HepG2 (cell line): ENCODE measurements around the gene LMCD1. TPM values are rescaled to one million over a fixed set of nuclear protein-coding genes. Genes with fewer than 3 reads are reported as not detected.

Experiments
- ATAC-seq: fragments of 200-7000 bp; cut with Tn5 transposase; 3 replicates; pipeline ENCODE4 v1.9.1; 2020; ENCODE audit warnings: mild to moderate bottlenecking, moderate library complexity
- BruUV-seq: library from RNA; stranded (reverse); fragments of 400-500 nt; replicated peaks from 2 replicates; lab custom pipeline; 2021; lab: Mats Ljungman, UMichigan
- CTCF ChIA-PET: fragments of 300-600 bp; formaldehyde crosslinking; extraction: SDS; loops from one replicate; lab custom pipeline; 2021; ENCODE audit warnings: low total read pairs, inconsistent platforms, low intra/inter-chr PET ratio; lab: Yijun Ruan, JAX
- POLR2A ChIA-PET: fragments of 350-600 bp; sonication (Branson Sonifier 250); formaldehyde crosslinking; loops from one replicate; lab custom pipeline; 2020; ENCODE audit warnings: antibody characterized with exemption, inconsistent platforms; lab: Yijun Ruan, JAX
- DNase-seq: peaks from one replicate; pipeline ENCODE4 v3.0.0-alpha.2; 2015; ENCODE audit warnings: low spot score
- FAIRE-seq: peaks from 3 replicates; lab custom pipeline; 2011; peaks lifted over from hg19 to GRCh38; lab: Jason Lieb, UNC
- H2AFZ ChIP-seq: one replicate; pipeline ENCODE4 v1.6.1; 2011; ENCODE audit warnings: low read length, inconsistent platforms
- H3K27ac ChIP-seq: fragments of 300-600 bp; 3 replicates; pipeline ENCODE4 v1.8.0; 2011; ENCODE audit warnings: mixed run types, mild to moderate bottlenecking, mixed read lengths, low read length, inconsistent platforms; ENCODE audit not compliant: insufficient read depth; ENCODE audit errors: extremely low read length
- H3K27me3 ChIP-seq, 2 experiments: fragments of 200-600 bp in 1 of 2; 2 replicates in 1 of 2; 3 replicates in 1 of 2; pipeline versions ENCODE4 v1.6.0 to v1.8.0; 2011; ENCODE audit warnings: low read length in 2 of 2, mild to moderate bottlenecking in 2 of 2, moderate library complexity in 2 of 2, inconsistent platforms in 1 of 2; ENCODE audit not compliant: insufficient read depth in 2 of 2, control insufficient read depth in 1 of 2
- H3K36me3 ChIP-seq, 2 experiments: fragments of 200-600 bp in 1 of 2; replicated peaks in 1 of 2; 2 replicates in 1 of 2; 3 replicates in 1 of 2; pipeline versions ENCODE4 v1.5.1 to v1.8.0; 2011; ENCODE audit warnings: low read length in 2 of 2, inconsistent platforms in 1 of 2; ENCODE audit not compliant: insufficient read depth in 2 of 2, control insufficient read depth in 1 of 2
- H3K4me1 ChIP-seq: 2 replicates; pipeline ENCODE4 v1.5.1; 2012; ENCODE audit warnings: low read length, inconsistent platforms; ENCODE audit not compliant: insufficient read depth
- H3K4me2 ChIP-seq: 2 replicates; pipeline ENCODE4 v1.6.0; 2011; ENCODE audit warnings: low read depth, low read length, inconsistent platforms
- H3K4me3 ChIP-seq, 3 experiments: fragments of 200-600 bp in 1 of 3; sonication (generic), shearing (Covaris generic) in 1 of 3; replicated peaks in 1 of 3; 2 replicates each; pipeline ENCODE4 v1.5.1; 2011 to 2016; ENCODE audit warnings: low read length in 3 of 3, inconsistent platforms in 2 of 3, low read depth in 2 of 3, mild to moderate bottlenecking in 2 of 3, control low read depth in 1 of 3, mixed read lengths in 1 of 3; ENCODE audit not compliant: insufficient read depth in 1 of 3
- H3K79me2 ChIP-seq: one replicate; pipeline ENCODE4 v1.6.1; 2011; ENCODE audit warnings: low read length, inconsistent platforms; ENCODE audit not compliant: insufficient read depth
- H3K9ac ChIP-seq: 2 replicates; pipeline ENCODE4 v1.6.0; 2011; ENCODE audit warnings: mild to moderate bottlenecking, low read depth, low read length, inconsistent platforms; ENCODE audit not compliant: insufficient read depth
- H3K9me3 ChIP-seq: 2 replicates; pipeline ENCODE4 v1.5.1; 2012; ENCODE audit warnings: mild to moderate bottlenecking, low read length
- H4K20me1 ChIP-seq: 2 replicates; pipeline ENCODE4 v1.6.0; 2011; ENCODE audit warnings: inconsistent platforms, mild to moderate bottlenecking, low read length, moderate library complexity; ENCODE audit not compliant: insufficient read depth
- CEBPB ChIP-seq: IDR thresholded peaks from 2 replicates; pipeline ENCODE4 v1.6.1; 2011; ENCODE audit warnings: low read depth, low read length, improper control_type of control experiment, borderline replicate concordance
- PAWR ChIP-seq: sonication (generic); formaldehyde crosslinking; IDR thresholded peaks from 2 replicates; pipeline ENCODE4 v1.4.0; 2020; ENCODE audit warnings: missing genetic modification reagents, mild to moderate bottlenecking, borderline replicate concordance
- PRPF4 ChIP-seq: fragments of 200-400 bp; formaldehyde crosslinking; IDR thresholded peaks from 2 replicates; pipeline ENCODE4 v1.6.1; 2016; ENCODE audit warnings: low read length, low read depth; ENCODE audit not compliant: poor library complexity, severe bottlenecking
- SAFB2 ChIP-seq: sonication (generic); formaldehyde crosslinking; IDR thresholded peaks from 2 replicates; pipeline ENCODE4 v1.5.1; 2020; ENCODE audit warnings: missing genetic modification reagents, low read depth, mild to moderate bottlenecking, borderline replicate concordance
- XBP1 ChIP-seq: sonication (generic); formaldehyde crosslinking; IDR thresholded peaks from 2 replicates; pipeline ENCODE4 v1.5.0; 2020; ENCODE audit warnings: missing genetic modification reagents
- ZBTB20 ChIP-seq: sonication (generic); formaldehyde crosslinking; IDR thresholded peaks from 2 replicates; pipeline ENCODE4 v1.8.1; 2023; ENCODE audit warnings: missing genetic modification reagents, low read depth, mild to moderate bottlenecking, borderline replicate concordance
- ZFP36L2 ChIP-seq: sonication (generic); formaldehyde crosslinking; IDR thresholded peaks from 2 replicates; pipeline ENCODE4 v1.4.0; 2020; ENCODE audit warnings: missing genetic modification reagents
- ZFYVE20 ChIP-seq: sonication (generic); formaldehyde crosslinking; IDR thresholded peaks from 2 replicates; pipeline ENCODE4 v1.8.0; 2023; ENCODE audit warnings: low read depth, mild to moderate bottlenecking, moderate library complexity, missing genetic modification reagents, borderline replicate concordance
- ZNF333 ChIP-seq: sonication (generic); formaldehyde crosslinking; IDR thresholded peaks from 2 replicates; pipeline ENCODE4 v1.4.0; 2020; ENCODE audit warnings: mild to moderate bottlenecking, missing genetic modification reagents, borderline replicate concordance
- WGBS: methylation state at CpG from one replicate; pipeline ENCODE4 v1.1.6; 2017; ENCODE audit warnings: low lambda C conversion rate; 5-methylcytosine and 5-hydroxymethylcytosine counted together
- in situ Hi-C: cut with HindIII; loops from 2 replicates; pipeline ENCODE4 v1.10.0; 2017; ENCODE audit warnings: low pct_unique_long_range_greater_than_20kb; ENCODE audit not compliant: extremely low pct_ligation_motif_present
- intact Hi-C: fragments of 100-400 bp; cut with micrococcal nuclease; formaldehyde crosslinking; loops from one replicate; pipeline ENCODE4 v1.10.0; 2022; ENCODE audit not compliant: unreplicated experiment
- polyA plus RNA-seq, 8 experiments: library from polyadenylated mRNA; depleted of rRNA in 3 of 8; stranded (reverse) in 7 of 8; unstranded in 1 of 8; fragments of >200 nt; fragmentation: Illumina TruSeq in 4 of 8; extraction: Trizol in 4 of 8; gene quantifications; 2 replicates each; pipeline versions ENCODE4 v1.2.1 to v1.2.3, GENCODE V29; 2011 to 2016; ENCODE audit warnings: low read depth in 4 of 8, missing spikeins in 1 of 8, mixed read lengths in 1 of 8; ENCODE audit not compliant: insufficient read depth in 1 of 8
- total RNA-seq, 5 experiments: library from RNA; depleted of rRNA; stranded (reverse); fragments of >200 nt; fragmentation: Illumina TruSeq; extraction: Trizol; gene quantifications; 2 replicates each; pipeline ENCODE4 v1.2.3, GENCODE V29; 2016; ENCODE audit warnings: low read depth in 1 of 5
- TF ChIP-seq, protein P1 (sequence below): sonication (generic); formaldehyde crosslinking; IDR thresholded peaks from 2 replicates; pipeline ENCODE4 v1.8.1; 2023; ENCODE audit warnings: mild to moderate bottlenecking, inconsistent platforms, moderate library complexity, missing genetic modification reagents, borderline replicate concordance
- TF ChIP-seq, protein P2 (sequence below): sonication (generic); formaldehyde crosslinking; IDR thresholded peaks from 2 replicates; pipeline ENCODE4 v1.9.0; 2021; ENCODE audit warnings: missing genetic modification reagents, borderline replicate concordance
- TF ChIP-seq, protein P3 (sequence below): sonication (generic); formaldehyde crosslinking; IDR thresholded peaks from 2 replicates; pipeline ENCODE4 v1.4.0; 2020; ENCODE audit warnings: missing genetic modification reagents

LMCD1 gene
- total and polyA plus RNA-seq, 2 of the 13 experiments (the other 11 are each of a cell fraction or from before 2014, with no cell fraction given): 6.2 to 7.1 TPM

DNA sequence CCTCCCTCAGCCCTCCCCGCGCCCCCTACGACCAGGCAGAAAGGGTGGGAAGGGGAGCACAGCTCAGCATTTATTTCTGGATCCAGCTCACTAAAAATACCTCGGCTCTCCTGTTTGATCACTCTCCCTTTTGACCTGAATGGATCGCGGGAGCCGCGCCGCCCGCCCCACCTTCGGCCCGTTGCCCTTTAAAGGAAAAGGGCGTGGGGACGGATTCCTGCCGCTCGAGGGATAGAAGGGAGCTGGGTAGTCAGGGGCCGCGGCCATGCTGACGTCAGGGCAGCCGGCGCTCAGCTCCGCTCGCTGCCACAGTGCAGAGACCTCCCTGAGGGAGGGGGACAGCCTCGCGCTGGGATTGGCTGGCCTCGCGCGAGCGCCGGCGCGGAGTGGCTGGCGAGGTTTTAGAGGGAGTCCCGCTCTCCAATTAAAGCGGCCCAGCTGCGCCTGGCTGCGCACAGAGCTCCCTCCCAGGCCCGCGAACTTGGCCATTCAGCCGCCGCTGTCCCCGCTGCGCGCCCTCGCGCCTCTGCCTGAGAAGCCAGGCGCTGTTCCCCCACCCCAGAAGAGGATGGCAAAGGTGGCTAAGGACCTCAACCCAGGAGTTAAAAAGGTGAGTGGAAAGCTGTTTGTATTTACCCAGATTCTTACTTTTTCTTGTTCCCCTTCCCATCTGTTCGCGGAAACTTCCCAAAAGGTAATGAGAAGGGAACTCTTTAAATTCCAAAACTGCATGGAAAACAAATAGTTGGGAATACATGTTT, at the start of gene LMCD1 (continued):
- TF ChIP-seq, protein P1, sequence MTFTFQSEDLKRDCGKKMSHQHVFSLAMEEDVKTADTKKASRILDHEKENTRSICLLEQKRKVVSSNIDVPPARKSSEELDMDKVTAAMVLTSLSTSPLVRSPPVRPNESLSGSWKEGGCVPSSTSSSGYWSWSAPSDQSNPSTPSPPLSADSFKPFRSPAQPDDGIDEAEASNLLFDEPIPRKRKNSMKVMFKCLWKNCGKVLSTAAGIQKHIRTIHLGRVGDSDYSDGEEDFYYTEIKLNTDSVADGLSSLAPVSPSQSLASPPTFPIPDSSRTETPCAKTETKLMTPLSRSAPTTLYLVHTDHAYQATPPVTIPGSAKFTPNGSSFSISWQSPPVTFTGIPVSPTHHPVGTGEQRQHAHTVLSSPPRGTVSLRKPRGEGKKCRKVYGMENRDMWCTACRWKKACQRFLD (CRISPR knock-in tag): peak; percentile 98
- TF ChIP-seq ZFP36L2 (CRISPR knock-in tag) (peak; percentile 30; the same call in 1 of the 2 replicates), CEBPB (no peak), PAWR (CRISPR knock-in tag) (no peak)
- TF ChIP-seq, protein P2, sequence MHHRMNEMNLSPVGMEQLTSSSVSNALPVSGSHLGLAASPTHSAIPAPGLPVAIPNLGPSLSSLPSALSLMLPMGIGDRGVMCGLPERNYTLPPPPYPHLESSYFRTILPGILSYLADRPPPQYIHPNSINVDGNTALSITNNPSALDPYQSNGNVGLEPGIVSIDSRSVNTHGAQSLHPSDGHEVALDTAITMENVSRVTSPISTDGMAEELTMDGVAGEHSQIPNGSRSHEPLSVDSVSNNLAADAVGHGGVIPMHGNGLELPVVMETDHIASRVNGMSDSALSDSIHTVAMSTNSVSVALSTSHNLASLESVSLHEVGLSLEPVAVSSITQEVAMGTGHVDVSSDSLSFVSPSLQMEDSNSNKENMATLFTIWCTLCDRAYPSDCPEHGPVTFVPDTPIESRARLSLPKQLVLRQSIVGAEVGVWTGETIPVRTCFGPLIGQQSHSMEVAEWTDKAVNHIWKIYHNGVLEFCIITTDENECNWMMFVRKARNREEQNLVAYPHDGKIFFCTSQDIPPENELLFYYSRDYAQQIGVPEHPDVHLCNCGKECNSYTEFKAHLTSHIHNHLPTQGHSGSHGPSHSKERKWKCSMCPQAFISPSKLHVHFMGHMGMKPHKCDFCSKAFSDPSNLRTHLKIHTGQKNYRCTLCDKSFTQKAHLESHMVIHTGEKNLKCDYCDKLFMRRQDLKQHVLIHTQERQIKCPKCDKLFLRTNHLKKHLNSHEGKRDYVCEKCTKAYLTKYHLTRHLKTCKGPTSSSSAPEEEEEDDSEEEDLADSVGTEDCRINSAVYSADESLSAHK: peak; percentile 66; the same call in 1 of the 2 replicates

DNA sequence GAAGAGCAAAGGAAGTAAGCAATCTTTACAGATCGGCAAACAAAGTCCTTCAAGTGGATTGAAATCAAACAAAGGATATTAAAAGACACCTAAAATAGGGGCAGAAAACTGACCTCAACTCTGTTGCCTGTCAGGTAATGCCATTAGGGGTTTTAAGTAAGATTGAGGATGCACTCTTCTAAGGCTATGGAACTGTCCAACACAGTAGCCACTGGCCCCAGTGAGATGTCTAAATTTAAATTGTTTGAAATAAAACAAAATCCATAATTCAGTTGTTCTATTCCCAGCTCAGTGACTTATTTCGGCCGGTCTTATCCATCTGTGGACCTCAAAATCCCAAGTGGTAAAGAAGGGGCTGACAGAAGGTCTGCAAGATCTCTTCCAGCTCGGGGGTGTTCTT, 49.5 kb upstream of the LMCD1 start:
- in situ Hi-C loops: no loop called here
- 84% methylated on average over 4 of the region's 4 CpGs for WGBS
- no peak overlapping the region for H3K4me3 ChIP-seq
- H3K79me2 ChIP-seq: no peaks in the 10 kb centered on the region
- ChIA-PET CTCF (no interaction called here), POLR2A (interaction anchor here (1.3 kb wide), 1 partner anchor 49 kb away, joined by 3 read pairs; the partner anchor contains the start of gene LMCD1)
- no peaks in the 10 kb centered on the region for H4K20me1 ChIP-seq
- FAIRE-seq: no peak
- no TSS peak for BruUV-seq
- DNase-seq: no peak
- H3K4me1 ChIP-seq: peaks cover 40% of the 10 kb centered on the region
- H2AFZ ChIP-seq: no peak overlapping the region
- H3K27me3 ChIP-seq: no peaks in the 10 kb centered on the region
- H3K9ac ChIP-seq: no peak overlapping the region
- intact Hi-C loops: no loop called here
- no peak overlapping the region for H3K4me2 ChIP-seq
- H3K9me3 ChIP-seq: no peaks in the 10 kb centered on the region
- no peak for ATAC-seq
- H3K27ac ChIP-seq: no peak overlapping the region
- H3K36me3 ChIP-seq: no peaks in the 10 kb centered on the region
- TF ChIP-seq SAFB2 (CRISPR knock-in tag): no peak
- TF ChIP-seq PRPF4: no peak
- no peak for TF ChIP-seq ZBTB20 (CRISPR knock-in tag)
- TF ChIP-seq, protein P2: no peak
- no peak for TF ChIP-seq XBP1 (CRISPR knock-in tag)
- TF ChIP-seq ZNF333 (CRISPR knock-in tag): no peak
- TF ChIP-seq, protein P3, sequence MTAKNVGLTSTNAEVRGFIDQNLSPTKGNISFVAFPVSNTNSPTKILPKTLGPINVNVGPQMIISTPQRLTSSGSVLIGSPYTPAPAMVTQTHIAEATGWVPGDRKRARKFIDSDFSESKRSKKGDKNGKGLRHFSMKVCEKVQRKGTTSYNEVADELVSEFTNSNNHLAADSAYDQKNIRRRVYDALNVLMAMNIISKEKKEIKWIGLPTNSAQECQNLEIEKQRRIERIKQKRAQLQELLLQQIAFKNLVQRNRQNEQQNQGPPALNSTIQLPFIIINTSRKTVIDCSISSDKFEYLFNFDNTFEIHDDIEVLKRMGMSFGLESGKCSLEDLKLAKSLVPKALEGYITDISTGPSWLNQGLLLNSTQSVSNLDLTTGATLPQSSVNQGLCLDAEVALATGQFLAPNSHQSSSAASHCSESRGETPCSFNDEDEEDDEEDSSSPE (CRISPR knock-in tag): no peak
- TF ChIP-seq ZFYVE20 (CRISPR knock-in tag): no peak
